ENCODE measurements around the gene THOC3.
"Not testable (repeated sequence)": the region's sequence is repeated elsewhere in the genome, so short reads cannot be mapped to it uniquely, and the experiment has no call there.

THOC3 gene

GRCh38 chr5:175938489-175938888, 29.6 kb downstream of the THOC3 start:
- not testable (repeated sequence) for DNase-seq

- DNase-seq, result not testable (repeated sequence)
These were observed 39.4 kb downstream of the THOC3 start for GRCh38 chr5:175928752-175929151.

- DNase-seq, result not testable (repeated sequence)
These were observed 43.0 kb downstream of the THOC3 start for GRCh38 chr5:175925106-175925505.

GRCh38 chr5:175922192-175922885, 45.8 kb downstream of the THOC3 start:
- no peak for DNase-seq

GRCh38 chr5:175921061-175921730, 46.9 kb downstream of the THOC3 start:
- no peak for DNase-seq

GRCh38 chr5:175920231-175920811, 47.8 kb downstream of the THOC3 start:
- DNase-seq, result no peak

GRCh38 chr5:175915066-175916037, 52.8 kb downstream of the THOC3 start:
- not testable (repeated sequence) for DNase-seq

- DNase-seq, result not testable (repeated sequence)
These were observed 54.1 kb downstream of the THOC3 start for GRCh38 chr5:175913835-175914672.

- DNase-seq, result not testable (repeated sequence)
These were observed 58.0 kb downstream of the THOC3 start for GRCh38 chr5:175910072-175910471.
